Bone marrow (tissue), 2 donors: Measurements from ENCODE around the gene RHOT1.
"Not testable (repeated sequence)": the region's sequence is repeated elsewhere in the genome, so short reads cannot be mapped to it uniquely, and the experiment has no call there.

Experiments used
- DNase-seq, 2 donors: peaks; one replicate each; lab custom pipeline; 2025; lab: John Stamatoyannopoulos, UW

Gene RHOT1

GRCh38 chr17:32124985-32125847, 17.1 kb upstream of the RHOT1 start:
- no peak for DNase-seq

DNA sequence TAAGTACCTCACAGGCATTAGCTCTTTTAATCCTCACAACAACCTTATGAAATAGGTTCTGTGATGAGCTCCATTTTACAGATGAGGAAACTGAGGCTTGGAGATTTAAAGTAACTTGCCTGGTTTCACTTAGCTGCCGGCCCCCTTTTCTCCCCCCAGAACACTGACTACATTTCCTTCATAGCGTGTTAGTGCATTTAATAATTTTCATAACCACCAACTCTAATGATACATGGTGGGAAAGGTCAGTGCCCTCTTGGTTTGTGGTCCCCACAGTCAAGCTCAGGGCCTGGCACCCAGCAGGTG, 16.5 kb upstream of the RHOT1 start:
- DNase-seq: no peak

DNA sequence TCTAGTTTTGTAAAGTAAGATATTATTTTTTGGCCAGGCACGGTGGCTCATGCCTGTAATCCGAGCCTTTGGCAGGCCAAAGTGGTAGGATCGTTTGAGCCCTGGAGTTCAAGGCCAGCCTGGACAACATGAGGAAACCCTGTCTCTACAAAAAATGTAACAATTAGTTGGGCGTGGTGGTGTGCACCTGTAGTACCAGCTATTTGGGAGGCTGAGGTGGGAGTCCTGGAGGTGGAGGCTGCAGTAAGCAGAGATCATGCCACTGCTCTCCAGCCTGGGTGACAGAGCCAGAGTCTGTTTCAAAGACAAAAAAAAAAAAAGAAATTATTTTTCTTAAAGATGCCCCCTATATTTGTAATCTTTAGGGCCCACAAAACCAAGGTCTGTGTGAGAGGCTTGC, 16.0 kb upstream of the RHOT1 start:
- DNase-seq: no peak

DNA sequence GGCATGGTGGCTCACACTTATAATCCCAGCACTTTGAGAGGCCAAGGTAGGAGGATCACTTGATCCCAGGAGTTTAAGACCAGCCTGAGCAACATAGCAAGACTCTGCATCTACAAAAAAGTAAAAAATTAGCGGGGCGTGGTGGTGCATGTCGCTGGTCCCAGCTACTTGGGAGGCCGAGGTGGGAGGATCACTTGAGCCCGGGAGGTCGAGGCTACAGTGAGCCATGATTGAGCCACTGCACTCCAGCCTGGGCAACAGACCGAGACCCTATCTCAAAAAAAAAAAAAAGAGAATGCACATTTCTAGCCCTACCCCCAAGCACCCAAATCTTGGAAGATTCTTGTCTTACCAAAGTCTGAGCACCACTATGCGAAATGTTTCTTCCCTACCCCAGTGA, 15.6 kb upstream of the RHOT1 start:
- DNase-seq: no peak

DNA sequence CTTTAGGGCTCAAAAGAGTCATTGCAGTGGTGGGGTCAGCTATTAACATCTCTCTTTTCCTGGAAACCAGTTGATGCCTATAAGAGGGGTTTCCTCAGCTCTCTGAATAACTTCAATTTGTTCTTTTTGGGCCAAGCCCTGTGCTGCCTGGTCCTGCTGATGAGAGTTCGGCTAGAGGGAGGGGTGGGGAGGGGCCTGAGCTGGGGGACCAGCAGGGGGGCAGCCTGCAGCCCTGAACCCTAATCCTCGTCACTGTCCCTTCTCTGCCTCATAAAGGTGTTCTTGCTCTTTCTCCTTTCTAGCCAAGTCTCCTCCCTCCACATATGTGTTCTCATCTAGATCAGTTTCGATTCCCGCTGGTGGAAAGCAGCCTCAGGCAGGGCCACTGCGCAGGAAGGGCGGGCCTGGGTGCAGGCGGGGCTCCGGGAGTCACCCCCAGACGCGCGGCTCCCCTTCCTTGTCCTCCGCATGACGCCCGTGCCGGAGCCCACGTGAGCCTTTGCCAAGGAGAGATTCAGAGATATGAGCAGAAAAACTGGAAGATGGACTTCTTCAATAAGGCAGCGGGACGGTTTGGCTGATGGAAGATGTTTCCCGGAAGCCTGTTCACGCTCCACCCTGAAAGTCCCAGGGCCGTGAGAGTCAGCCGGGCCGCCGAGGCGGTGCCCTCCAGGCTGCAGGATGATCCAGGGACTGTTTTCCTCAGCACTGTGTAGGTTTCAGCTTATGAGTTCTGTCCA, 15.0 kb upstream of the RHOT1 start:
- peak; percentile 67 to 91 for DNase-seq

DNA sequence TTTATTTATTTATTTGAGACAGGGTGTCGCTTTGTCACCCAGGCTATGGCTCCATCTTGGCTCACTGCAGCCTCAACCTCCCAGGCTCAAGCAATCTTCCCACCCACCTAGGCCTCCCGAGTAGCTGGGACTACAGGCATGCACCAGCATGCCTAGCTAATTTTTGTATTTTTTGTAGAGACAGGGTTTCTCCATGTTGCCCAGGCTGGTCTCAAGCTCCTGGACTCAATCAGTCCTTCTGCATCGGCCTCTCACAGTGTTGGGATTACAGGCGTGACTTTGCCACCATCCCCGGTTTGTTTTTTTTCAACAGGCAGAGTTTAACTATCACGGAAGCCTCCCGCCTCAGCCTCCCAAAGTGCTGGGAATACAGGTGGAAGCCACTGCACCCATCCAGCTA, 13.8 kb upstream of the RHOT1 start:
- DNase-seq: not testable (repeated sequence)

- DNase-seq: not testable (repeated sequence)
Measured at GRCh38 chr17:32135497-32136117, 6.7 kb upstream of the RHOT1 start.

DNA sequence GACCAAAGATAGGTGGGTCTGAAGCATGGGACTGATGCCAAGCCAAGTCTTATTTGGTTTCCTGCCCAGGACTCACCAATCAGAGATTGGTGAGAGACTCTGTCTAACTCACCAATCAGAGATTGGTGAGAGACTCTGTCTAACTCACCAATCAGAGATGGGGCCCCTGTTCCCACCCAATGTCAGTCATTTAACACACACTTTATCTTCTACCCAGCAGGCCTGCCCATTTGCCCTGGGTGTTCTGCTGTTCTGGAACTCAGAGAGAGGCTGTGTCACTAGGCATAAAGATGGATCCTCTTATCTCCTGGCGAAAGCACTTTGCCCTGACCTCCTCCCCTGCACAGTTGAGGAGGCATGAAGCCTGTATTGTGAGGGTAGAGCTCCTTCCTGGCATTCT, 5.4 kb upstream of the RHOT1 start:
- no peak for DNase-seq

DNA sequence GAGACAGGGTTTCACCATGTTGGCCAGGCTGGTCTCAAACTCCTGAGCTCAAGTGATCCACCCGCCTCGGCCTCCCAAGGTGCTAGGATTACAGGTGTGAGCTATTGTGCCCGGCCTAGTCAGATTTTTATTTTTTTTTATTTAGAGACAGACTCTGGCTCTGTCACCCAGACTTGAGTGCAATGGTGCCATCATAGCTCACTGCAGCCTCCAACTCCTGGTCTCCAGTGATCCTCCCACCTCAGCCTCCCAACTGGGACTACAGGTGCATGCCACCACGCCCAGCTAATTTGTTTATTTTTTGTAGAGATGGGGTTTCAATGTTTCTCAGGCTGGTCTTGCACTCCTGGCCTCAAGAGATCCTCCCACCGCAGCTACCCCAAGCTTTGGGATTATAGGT, 2.8 kb upstream of the RHOT1 start:
- not testable (repeated sequence) for DNase-seq

DNA sequence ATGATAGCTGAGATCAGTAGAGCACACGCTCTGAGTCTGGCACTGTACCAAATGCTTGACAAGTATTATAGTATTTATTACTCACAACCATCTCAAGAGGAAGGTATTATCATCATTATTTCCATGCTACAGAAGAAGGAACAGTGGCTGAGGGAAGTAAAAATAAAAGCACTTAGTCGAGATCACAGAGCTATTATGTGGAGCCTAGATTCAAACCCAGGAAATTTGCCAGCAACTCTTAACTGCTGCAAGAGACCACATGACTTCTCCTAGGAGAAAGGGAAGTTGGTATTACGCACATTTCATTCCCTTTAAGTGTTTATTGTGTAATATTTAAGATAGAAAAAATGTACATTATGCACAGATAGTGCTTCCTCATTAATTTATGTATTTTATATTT, 1.0 kb upstream of the RHOT1 start:
- DNase-seq: peak in 1 of 2 donors; percentile 88

- no peak for DNase-seq
Measured at GRCh38 chr17:32141679-32142037, 644 bp upstream of the RHOT1 start.

- peak in 1 of 2 donors; percentile 25 for DNase-seq
Measured at GRCh38 chr17:32142857-32143526, 690 bp downstream of the RHOT1 start.

DNA sequence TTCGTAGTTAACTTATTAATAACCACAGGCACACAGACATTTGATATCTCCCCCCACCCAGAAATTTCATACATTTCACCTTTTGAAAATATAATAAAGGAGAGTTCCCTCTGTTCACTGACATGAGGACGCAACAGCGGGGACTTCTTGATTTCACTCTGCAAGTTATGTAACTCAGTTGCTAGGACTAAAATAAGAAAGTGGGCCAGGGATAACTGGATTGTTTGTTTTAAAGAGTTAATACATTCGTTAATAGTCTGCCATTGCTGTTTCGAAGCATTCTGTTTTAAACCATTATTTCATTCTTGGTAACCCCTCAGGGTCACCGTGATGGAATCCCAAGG, 1.2 kb downstream of the RHOT1 start:
- DNase-seq: no peak

- DNase-seq: not testable (repeated sequence)
Measured at GRCh38 chr17:32144442-32144841, 2.1 kb downstream of the RHOT1 start.

GRCh38 chr17:32148351-32148750, 6.0 kb downstream of the RHOT1 start:
- no peak for DNase-seq

DNA sequence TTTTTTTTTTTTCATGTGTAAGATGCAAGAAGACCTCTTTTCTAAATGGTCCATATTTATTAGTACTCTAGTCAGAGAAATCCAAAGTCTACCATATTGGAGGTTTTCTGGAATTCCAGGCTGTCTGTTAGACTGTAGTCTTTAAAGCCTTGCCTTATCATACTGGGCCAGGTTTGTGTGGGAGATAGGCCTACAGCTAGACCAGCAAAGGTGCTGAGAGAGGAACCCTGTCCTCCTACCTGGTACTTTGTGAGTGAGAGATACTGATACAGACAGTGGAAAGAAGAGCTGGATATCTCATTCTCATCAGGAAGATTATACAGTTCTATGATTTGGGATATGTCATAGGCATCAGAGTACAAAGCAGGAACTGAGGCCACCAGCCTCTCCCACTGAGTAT, 8.1 kb downstream of the RHOT1 start:
- DNase-seq: no peak

DNA sequence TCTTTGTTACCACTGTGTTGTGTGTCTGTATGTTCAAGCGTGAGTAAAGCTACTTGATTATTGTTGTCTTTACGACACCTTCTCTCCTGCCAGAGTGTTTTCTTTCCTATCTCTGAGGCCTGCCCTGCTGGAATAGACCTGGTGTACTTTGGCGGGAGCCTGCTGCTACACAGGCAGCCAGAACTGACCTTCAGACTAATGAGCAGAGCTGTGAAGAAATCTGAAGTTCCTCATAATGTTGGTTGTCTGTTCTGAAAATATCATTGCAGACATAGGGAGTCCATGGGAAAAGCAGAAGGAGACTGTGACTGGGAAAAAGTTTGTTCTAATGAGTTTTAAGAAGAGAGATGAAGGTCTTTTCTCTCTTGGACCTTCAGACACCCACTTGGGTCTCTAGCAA, 9.8 kb downstream of the RHOT1 start:
- peak in 1 of 2 donors; percentile 16 for DNase-seq

DNA sequence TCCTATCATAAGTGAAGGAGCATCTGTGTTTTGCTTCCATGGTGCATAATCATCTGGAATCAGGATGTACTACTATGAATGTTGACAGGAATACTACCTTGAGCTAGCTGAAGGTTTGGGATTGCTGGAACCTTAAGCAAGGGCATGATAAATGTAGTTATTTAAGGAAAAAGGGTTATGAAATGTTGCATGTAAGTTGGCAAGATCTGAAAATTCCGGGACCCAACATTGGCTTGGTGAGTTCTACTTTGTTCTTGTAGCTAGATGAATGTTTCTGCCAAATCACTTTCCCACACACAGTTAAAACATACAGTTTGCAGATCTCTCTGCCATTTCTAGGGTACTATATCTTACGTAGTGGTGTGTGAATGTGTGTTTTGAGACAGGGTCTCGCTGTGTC, 13.6 kb downstream of the RHOT1 start:
- no peak for DNase-seq

- DNase-seq: no peak
Measured at GRCh38 chr17:32156656-32157055, 14.4 kb downstream of the RHOT1 start.

DNA sequence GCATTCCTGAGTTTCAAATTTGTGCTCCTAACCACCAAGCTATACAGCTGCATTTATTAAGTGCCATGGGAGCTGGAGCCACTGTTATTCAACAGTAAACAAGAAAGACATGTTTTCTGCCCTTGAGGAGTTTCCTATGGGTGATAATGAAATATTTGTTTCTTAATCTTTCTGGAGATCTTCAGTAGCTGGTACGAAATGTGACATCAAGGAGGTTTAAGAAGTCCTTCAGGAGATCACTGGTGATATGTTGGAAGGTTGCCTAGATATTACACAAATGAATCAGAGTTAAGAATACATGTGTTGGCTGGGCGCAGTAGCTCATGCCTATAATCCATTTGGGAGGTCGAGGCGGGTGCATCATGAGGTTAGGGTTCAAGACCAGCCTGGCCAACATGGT, 14.9 kb downstream of the RHOT1 start:
- no peak for DNase-seq

- DNase-seq: no peak
Measured at GRCh38 chr17:32158870-32159585, 16.7 kb downstream of the RHOT1 start.
